ENCODE data around the gene PCDHGC5.
A peak's percentile ranks its signal among the peaks of the same experiment; 100 is the strongest.

PCDHGC5 gene

DNA sequence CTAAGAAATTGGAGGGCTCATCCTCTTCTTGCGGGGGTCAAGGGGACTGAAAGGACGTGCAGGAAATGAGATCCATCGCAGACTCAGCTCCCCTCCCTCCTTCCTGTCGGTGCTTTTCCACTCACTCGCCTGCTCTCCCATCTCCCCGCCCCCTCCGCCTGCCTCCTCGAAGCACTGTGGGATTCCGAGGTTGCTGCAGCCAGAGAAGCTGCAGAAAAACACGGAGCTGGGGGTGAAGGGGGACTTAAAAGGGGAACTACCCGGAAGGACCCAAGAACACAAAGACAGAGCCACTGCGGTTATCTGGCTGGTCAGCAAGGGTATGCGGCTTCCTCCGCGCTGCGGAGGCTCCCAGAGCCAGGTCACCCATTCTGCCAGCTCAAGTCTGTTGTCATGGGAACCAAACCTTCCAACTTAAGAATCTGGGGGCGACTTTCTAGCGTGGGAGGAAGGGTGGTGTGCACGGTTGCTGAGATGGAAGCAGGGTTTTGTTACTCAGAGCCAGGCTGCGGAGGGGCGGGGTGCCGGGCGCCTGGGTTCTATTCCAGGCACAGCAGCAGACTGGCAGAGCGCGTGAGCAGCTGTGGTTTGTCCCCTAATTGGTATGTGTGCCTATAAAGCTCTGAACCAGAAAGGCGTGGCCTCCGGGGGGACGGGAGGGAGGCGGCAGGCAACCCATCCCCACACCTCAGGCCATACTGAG lies 24.9 kb downstream of the PCDHGC5 start:
- peak; percentile 74 to 75 for DNase-seq

DNA sequence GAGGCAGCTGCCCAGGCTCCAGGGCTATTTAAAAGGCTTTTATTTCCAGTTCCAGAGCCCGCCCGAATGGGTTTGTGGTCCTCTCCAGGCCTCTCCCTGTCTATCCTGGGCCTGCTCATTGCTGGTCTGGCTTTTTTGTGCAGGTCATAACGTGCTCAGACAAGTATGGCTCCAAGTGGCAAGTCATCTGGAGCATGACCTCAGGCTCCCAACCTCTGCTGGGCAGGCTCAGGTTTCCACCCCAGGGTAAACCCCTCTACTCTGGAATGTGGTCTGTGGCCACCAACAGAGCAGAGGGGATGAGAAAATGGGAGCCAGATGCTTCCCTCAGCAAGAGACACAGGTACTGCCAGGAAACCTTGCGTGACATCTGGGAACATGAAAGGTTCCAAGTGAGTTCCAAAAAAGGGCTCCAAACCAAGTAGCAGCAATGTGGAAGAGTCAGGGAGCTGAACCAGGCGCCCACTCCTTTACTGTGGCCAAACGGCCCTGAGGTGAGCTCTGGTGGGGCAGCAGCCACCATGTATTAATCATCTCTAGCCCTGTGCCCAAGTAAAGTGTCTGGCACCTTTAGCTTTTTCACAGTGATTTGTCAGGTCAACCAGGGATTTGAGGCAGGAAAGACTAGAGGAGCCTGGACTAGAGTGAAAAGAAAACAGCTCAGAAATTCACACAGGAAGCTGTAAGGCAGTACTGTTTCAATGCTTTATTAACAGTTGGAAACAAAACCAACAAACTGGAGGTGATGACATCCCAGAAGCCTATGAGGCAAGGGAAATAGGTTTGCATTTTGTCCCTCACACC lies 25.7 kb downstream of the PCDHGC5 start:
- no peak for DNase-seq

DNA sequence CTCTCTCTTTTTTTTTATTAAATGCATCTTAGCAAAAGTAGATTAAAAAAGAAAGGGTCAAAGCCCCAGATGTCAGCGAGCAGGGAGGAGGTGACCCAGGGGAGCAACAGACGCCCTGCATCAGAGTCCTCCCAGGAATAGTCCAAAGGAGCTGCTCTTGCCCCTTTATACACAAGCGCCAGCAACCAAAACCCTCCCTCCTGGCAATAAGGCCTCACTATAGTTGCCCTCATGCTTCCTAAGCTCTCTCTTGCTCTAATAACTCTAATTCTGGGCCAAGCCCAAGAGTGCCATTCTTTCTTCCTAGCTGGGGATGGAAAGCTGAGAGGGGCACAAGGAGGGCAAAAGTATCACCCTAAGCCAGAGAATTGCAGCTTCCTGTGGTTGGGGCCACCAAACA lies 26.3 kb downstream of the PCDHGC5 start:
- no peak for DNase-seq

DNA sequence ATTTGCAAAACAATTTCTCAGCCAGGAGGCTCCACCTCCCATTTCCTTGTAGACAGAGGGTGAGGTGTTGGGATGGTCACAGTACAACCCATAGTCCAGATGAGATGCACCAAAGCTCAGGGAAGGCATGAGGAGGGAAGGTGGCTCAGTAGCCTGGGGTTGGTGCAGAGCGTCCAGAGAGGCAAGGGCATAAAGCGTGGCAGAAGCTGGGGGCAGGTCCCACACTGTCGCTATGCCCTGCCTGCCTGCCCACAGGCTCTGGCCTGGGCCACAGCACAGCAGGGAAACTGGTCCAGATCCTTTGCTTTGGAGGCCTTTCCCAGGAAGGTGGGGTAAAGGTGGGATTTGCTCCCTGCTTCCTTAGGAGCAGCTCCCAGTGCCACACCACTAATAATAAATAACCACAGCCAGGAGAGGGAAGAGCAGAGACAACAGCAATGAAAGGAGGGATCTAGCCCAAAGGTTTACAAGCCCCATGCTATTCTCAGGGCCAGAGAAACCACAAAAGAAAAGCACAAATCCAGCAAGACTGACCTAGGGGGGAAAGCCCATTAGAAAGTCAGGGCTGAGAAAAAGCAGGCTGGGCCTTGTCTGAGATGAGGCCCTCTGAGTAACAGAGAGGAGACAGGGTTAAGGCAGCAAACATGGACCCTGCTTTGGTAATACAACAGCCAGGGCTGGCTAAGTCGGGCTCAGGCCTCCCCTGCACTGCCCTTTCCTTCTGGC lies 27.2 kb downstream of the PCDHGC5 start:
- DNase-seq: no peak

DNA sequence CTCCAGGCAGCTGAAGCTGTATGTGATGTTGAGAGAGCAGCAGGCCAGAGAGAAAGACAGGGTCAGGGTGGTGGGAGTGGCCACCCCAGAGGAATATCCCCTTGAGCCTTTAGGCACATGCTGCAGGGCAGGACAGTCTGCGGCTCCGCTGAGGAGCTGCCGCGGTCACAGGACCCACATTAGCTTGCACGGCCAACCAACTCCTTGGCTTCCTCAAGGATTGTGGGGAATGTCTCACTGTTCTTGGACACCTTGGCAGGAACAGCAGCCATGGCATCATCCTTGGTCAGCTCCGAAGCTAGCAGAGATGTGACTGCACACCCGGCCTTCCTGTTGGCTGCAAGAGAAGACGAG lies 27.8 kb downstream of the PCDHGC5 start:
- no peak for DNase-seq

DNA sequence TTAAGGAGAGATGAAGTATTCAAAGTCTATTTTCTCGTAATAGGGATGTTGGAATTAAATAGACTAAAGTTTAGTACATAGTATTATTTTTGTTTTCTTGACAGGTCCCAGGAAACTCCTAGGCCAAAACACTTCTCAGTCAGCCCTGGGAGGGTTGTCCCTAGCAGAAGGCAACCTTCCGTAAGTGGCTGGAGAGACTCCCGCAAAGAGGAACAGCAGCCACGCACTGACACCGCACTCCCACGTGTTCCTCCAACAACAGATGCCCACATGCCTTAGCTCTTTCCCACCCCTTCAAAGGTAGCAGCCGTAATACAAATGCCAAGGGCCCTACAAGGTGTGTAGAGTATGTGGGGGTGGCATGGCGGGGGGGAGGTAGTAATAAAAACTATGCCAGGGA lies 28.4 kb downstream of the PCDHGC5 start:
- no peak for DNase-seq

DNA sequence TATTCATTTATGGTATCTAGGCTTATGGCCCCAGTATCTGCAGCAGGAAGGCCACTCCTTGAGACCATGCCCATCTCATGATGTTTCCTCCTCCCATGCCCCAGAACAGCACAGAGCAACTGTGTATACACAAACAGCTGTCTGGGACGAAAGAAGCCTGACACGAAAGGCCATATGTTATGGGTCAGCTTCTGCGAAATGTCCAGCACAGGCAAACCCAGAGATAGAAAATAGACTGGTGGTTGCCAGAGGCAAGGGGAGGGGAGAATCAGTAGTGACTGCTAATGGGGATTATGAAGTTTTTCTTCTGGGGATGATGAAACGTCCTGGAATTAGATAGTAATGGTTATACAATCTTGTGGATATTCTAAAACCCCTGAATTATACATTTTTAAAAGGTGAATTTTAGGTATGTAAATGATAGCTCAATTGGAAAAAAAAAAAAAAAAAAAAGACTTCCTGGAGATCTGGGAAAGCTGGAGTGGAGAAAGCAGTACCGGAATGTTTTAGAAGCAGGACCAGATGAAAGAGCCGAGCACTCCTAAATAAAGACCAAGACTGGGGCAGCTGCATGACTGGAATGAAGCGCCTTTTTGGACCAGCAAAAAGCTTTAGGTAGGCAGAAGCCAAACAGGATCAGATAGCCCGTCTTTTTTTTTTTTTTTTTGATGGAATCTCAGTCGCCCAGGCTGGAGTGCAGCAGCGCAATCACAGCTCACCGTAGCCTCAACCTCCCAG lies 29.2 kb downstream of the PCDHGC5 start:
- no peak for DNase-seq

DNA sequence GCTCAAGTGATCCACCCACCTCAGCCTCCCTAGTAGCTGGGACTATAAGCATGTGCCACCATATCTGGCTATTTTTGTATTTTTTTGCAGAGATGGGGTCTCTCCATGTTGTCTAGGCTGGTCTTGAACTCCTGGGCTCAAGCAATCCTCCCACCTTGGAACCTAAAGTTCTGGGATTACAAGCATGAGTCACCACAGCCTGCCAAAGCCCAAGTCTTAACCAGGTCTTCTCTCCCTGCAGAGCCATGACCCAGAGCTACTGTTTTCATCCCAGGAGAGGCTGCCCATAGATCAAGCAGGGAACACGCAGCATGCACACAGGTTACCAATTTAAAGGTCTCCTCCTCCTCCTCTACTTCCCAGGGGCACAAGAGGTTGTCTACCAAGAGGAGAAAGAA lies 29.7 kb downstream of the PCDHGC5 start:
- DNase-seq: no peak

DNA sequence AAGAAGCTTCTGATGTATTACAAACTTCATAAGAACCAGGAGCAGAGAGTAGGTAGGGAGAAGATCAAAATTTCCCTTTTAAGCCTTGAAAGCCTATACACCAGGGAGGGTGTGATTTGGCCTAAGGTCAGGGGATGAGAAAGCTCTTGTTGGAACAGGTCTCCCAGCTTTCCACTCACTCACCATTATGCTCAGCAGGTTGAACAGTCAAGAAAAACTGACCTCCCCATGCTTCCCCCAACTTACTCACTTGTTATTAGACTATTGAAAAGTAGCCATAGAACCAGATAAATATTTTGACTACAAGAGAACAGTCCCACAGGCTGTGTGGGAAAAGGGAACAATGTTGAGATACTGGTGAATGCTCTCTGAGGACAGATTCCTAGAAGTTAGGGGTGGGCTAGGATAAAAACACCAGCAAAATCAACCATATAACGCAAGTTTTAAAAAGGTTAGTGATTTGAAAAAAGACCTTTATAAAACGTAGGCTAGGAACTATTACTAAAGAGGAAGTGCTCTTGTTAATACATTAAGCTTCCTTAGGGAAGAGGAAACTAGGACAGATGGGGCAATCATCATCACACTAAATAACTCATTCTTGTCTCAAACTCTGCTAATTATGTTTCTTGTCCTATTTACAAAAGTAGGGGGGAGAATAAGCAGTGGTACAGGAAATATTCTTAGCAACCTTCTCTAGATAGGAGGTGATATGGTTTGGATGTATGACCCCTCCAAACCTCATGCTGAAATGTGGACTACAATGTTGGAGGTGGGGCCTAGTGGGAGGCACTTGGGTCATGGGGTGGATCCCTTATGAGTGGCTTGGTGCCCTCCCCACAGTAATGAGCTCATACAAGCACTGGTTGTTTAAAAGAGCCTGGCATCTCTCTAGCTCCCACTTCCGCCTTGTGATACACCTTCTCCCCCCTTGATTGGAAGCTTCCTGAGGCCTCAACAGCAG lies 31.0 kb downstream of the PCDHGC5 start:
- no peak for DNase-seq

DNA sequence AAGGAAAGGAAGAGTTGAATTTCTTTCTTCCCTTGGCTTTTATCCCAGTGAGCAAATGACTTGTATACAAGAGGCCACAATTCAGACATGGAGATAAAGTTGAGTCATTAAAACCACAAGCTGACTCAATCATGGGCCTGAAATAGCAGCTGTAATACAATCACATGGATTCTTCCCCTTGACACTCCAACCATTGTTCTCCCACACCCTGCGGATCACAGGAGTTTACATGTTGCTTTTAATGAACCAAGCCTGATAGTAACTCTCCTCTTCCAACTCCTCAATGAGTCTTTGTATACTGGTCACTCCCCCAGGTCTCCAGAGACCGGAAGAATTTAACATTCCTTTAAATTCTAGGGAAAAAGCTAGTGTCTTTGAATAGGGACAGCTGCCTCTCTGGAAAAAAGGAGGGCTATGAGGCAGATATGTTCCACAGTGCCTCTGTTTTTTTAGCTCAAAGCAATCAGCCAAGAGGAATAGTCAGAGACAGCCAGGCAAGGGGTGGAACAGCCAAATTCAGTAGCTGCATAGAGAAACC lies 32.4 kb downstream of the PCDHGC5 start:
- no peak for DNase-seq

DNA sequence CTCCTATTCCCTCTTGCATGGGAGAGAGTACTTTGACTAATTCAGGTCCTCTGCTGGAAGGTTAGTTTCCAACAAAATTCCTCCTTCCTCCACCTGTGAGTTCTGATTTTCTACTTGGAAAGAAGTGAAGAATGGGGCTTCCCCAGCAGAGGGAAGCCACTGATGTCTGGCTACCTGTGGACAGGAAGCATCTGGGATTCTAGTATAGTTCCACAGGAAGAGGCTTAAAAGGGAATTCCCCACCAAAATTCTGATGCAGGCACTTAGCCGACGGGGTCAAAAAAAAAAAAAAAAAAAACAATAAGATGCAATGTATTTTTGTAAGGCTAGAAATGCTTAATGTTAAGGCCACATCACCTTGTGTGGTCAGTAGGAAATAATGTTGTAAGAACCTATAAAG lies 33.4 kb downstream of the PCDHGC5 start:
- no peak for DNase-seq

DNA sequence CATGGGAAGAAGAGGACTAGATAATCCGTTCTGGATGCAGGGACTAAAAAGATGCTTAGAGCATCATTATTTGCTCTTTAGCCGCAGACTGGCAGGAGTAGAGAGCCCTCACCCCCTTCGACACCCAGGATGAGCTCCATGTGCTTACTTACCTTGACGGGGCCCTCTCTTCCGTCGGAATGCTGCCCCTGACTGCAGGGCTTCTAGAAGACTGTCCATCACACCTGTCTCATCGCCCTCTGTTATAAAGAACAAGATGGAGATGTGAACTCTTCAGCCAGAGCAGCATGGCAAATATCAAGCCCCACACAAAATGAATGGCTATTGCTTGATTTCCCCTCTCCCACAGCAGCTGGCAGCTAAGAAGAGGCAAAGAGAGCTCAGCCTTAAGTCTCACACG lies 35.1 kb downstream of the PCDHGC5 start:
- no peak for DNase-seq

DNA sequence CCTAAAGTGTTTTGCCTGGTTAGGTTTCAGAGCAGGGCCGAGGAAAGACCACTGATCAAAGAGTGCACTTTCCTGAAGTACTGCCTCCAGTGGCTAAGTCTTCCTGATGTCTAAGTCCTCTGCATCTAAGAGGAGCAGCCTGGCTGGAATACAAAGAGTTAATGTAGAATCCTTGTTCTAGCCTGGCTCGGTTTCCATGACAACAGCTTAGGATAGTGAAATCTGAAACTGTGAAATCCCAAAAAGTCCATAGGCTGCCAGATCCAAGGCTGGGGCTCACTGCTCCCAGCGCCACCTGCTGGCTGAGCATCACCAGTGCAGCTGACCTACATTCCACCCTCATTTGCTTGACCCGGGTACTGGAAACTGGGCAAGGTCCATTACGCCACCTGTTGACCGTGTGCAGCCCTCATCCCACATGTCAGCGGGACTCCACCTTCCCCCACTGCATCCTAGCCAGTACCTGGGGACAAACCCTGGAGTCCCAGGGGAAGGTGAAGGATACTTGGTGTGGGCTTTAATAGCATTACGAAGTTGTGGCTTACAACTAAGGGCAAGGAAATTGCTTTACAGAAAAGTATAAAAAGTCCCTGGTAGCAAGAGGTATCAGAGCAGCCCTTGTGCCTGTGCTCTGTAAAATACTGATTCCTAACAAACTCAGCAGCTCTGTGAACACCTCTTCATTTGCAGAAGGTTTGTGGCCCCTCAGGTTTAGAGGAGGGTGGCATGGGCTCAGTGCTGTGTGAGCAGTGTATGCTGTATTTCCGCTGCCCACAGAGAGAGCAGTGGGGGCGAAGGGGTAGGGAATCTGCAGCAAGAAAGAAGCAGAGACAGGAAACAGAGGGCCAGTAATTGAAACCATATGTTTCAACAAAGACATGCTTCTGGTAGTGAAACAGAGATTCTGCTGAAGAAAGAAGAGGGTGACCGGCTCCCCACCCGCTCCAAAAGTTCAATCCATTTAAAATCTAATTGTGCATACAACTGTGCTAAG lies 36.0 kb downstream of the PCDHGC5 start:
- peak; percentile 52 to 63 for DNase-seq

DNA sequence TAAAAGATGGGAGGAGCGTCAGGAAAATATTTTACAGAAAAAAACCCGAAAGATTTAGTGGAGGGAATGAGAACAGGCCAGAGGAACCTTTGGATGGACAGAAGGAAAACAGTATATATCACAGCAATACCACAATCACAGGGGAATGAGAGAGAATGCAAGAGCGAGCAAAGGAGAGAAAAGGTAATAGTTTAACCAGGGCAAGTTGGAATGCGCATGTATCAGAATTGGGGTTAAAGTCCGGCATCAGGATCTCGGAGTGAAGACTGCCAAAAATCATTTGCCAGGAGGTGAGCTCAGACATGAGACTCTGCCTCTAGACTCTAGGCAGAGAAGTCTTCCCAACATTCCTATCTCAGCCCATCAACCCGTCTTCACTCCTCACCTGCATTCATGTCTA lies 36.8 kb downstream of the PCDHGC5 start:
- no peak for DNase-seq

DNA sequence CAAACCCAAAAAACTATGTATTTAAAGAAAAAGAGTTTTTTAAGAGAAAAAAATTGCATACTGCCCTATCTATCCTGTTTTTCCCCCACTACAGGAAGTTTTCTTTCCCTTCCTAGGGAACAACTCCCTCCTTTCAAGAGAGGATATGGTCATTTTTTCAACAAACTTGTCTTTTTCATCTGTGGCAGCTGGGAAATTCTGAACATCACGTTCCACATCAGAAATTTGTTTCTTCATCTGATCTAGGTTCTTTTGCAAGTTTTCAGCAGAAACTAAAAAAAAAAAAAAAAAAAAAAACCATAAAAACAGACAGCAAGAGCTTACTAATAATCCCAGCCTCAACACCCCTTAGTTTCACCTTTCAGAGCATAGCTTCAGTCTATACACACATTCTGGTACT lies 38.5 kb downstream of the PCDHGC5 start:
- DNase-seq: no peak

DNA sequence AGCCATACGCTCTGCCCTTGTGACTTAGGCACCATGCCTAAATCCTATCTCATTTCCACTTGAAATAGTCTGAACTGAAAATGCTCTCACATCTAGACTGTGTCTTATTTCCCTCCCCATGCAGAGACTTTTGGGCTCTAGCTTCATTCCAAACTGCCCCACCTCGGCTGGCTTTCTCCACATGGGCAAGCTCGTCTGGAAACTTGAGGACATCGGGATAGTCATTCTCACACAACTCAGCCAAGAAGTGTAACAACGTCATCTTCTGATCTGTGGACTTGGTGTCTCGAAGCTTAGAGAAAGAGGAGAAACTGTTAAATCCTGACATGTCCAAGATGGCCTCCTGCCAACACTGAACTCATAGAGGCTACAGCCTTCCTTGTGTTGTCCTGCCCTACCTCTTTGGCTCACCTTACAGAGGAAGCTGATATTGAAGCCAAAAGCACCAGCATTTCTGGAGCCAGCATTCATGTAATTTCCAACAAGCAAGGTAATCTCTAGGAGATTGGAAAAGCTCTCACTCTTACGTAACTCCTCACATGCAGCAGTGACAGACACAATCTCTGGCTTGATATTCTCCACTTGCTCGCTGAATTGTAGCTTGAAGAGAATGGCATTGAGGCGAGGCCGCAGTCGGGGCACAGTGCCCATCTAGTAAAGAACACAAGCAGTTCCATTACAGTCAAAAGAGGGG lies 39.6 kb downstream of the PCDHGC5 start:
- peak in 1 of 2 donors; percentile 5 for DNase-seq

DNA sequence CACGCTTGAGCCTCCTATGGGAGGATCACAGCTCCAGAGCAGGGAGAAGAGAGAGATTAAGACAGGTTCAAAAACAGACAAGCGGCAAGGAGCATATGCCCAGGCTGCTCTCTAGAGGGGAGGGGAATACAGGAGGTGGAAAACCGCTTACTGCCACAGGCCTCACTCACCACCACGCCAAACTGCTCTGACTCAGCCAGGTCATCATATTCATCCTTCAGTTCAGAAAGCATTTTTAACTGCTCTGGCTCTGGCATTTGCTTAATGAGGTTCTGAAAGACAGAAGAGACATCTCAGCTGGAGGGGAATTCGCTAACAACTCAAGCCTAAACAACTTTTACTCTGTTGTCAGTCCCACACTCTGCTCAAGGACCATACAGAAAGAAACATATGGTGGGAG lies 40.1 kb downstream of the PCDHGC5 start:
- peak in 1 of 2 donors; percentile 4 for DNase-seq

DNA sequence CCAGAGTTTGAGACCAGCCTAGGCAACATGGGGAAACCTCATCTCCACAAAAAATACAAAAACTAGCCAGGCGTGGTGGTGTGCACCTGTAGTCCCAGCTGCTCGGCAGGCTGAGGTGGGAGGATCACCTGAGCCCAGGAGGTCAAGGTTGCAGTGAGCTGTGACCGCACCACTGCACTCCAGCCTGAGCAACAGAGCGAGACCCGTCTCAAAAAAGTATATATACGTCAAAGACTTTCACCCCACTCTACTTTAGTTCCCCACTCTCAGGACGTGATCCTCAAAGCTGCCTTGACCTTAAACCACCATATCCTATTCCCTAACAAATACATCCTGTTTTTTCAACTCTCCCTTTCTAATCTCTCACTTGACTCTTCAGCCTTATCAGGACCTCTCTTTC lies 41.0 kb downstream of the PCDHGC5 start:
- no peak for DNase-seq

DNA sequence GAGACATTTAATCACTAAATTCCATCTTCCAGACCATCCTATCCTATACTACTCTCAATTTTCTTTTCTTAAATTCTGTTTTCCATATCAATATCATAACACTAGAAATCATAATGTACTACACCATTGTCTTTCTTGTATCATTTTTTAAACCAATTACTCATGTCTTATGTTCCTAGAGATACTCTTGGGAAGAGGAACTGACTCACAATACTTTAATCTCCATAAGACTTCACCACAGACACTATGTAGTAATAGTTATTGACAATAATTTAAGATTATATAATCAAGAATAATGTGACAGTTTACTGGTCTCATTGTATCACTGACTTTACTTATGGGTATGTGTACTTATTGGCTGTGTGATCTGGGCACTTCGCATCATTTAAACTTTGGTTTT lies 43.8 kb downstream of the PCDHGC5 start:
- DNase-seq: no peak

DNA sequence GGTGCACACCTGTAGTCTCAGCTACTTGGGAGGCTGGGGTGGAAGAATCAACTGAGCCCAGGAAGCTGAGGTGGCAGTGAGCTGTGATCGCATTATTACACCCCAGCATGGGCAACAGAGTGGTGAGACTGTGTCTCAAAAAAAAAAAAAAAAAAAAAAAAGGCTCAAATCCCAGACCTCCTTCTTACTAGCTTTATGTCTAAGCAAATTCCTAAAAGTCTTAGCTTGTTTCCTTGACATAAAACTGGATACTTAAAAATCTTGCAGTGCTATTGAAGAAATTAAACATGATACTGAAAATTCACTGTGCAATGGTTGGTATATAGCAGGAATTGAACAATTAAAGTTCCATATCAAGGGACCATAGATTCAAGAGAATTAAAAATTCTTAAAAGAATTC lies 45.0 kb downstream of the PCDHGC5 start:
- no peak for DNase-seq

Data from stimulated activated CD4-positive, alpha-beta T cell treated with anti-CD3 and anti-CD28 coated beads, Interleukin-2, amount 100 ng/mL, for 24 hours (primary cell).